ENCODE measurements around the gene NDUFB10.
A peak's percentile ranks its signal among the peaks of the same experiment; 100 is the strongest.

DNA sequence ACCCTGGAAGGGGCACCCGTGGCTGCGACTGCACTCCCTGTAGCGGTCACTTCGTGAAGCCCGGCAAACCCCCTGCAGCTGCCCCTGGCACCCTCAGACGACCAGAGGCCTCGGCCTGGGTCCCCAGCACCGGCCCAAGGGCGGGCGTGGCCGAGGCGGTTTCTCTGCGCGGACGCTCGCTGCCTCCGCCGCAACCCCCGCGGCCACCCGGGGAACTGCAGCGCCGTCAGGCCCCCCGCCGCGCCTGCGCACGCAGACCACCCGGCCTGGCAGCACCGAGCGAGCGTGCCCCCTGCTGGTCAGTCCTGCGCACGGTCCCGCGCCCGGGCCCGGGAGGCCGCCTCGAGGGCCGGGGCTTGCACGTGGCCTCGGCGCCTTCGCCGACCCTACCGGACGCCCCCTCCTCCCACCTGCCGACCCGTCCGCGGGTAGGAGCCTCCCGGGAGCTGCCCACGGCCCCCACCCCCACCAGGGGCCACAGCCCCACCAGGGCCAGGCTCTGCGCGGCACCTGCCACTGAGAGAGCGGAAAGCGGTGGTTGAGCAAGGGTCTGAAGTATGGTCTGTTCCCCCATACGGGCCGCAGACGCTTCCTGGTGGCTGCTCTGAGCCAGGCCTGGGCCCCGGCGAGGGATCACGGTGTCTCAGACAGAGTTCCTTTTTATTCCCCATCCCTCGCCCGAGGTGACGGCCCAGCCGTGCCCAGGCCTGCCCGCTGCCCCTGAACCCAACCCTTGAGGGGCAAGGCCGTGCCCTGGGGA lies 29.6 kb upstream of the NDUFB10 start:
- no peak for TF ChIP-seq POLR2A (IDR thresholded peaks at IDR 0.05)
- TF ChIP-seq, protein P1, sequence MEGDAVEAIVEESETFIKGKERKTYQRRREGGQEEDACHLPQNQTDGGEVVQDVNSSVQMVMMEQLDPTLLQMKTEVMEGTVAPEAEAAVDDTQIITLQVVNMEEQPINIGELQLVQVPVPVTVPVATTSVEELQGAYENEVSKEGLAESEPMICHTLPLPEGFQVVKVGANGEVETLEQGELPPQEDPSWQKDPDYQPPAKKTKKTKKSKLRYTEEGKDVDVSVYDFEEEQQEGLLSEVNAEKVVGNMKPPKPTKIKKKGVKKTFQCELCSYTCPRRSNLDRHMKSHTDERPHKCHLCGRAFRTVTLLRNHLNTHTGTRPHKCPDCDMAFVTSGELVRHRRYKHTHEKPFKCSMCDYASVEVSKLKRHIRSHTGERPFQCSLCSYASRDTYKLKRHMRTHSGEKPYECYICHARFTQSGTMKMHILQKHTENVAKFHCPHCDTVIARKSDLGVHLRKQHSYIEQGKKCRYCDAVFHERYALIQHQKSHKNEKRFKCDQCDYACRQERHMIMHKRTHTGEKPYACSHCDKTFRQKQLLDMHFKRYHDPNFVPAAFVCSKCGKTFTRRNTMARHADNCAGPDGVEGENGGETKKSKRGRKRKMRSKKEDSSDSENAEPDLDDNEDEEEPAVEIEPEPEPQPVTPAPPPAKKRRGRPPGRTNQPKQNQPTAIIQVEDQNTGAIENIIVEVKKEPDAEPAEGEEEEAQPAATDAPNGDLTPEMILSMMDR (IDR thresholded peaks at IDR 0.05): peak; percentile 98 to 100 (median 100)
- no peak for TF ChIP-seq EP300 (IDR thresholded peaks at IDR 0.05)

All from ovary (tissue), 3 donors.